ENCODE measurements around the gene ZNF407. TPM values are rescaled to one million over a fixed set of nuclear protein-coding genes. Genes with fewer than 3 reads are reported as not detected.
"Not testable (repeated sequence)": the region's sequence is repeated elsewhere in the genome, so short reads cannot be mapped to it uniquely, and the experiment has no call there.

ZNF407 gene
- total and polyA plus RNA-seq, 2 of the 13 experiments (the other 11 are each of a cell fraction or from before 2014, with no cell fraction given) = 2.3 to 8.7 TPM

- TF ChIP-seq ZNF775 (CRISPR knock-in tag; IDR thresholded peaks at IDR 0.05; ENCODE audit: borderline replicate concordance) = no peak
- no peak for TF ChIP-seq TBX3 (IDR thresholded peaks at IDR 0.05; ENCODE audit: borderline replicate concordance)
- no peak for TF ChIP-seq MAF1 (CRISPR knock-in tag; IDR thresholded peaks at IDR 0.05; ENCODE audit: borderline replicate concordance)
- no peak for TF ChIP-seq NCOA1 (CRISPR knock-in tag; IDR thresholded peaks at IDR 0.05)
- no peak for TF ChIP-seq SP140L (CRISPR knock-in tag; IDR thresholded peaks at IDR 0.05; ENCODE audit: borderline replicate concordance)
- TF ChIP-seq MBD4 (IDR thresholded peaks at IDR 0.05; ENCODE audit: borderline replicate concordance, low read length) = no peak
- TF ChIP-seq ZNF781 (CRISPR knock-in tag; IDR thresholded peaks at IDR 0.05; ENCODE audit: borderline replicate concordance, not compliant biosample characterization) = no peak
- no peak for TF ChIP-seq ZNF263 (CRISPR knock-in tag; IDR thresholded peaks at IDR 0.05)
- TF ChIP-seq, protein P1, sequence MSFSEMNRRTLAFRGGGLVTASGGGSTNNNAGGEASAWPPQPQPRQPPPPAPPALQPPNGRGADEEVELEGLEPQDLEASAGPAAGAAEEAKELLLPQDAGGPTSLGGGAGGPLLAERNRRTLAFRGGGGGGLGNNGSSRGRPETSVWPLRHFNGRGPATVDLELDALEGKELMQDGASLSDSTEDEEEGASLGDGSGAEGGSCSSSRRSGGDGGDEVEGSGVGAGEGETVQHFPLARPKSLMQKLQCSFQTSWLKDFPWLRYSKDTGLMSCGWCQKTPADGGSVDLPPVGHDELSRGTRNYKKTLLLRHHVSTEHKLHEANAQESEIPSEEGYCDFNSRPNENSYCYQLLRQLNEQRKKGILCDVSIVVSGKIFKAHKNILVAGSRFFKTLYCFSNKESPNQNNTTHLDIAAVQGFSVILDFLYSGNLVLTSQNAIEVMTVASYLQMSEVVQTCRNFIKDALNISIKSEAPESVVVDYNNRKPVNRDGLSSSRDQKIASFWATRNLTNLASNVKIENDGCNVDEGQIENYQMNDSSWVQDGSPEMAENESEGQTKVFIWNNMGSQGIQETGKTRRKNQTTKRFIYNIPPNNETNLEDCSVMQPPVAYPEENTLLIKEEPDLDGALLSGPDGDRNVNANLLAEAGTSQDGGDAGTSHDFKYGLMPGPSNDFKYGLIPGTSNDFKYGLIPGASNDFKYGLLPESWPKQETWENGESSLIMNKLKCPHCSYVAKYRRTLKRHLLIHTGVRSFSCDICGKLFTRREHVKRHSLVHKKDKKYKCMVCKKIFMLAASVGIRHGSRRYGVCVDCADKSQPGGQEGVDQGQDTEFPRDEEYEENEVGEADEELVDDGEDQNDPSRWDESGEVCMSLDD (CRISPR knock-in tag; IDR thresholded peaks at IDR 0.05; ENCODE audit: borderline replicate concordance) = no peak
- no peak for TF ChIP-seq ARNT (IDR thresholded peaks at IDR 0.05)
- TF ChIP-seq ZFP90 (CRISPR knock-in tag; IDR thresholded peaks at IDR 0.05; ENCODE audit: borderline replicate concordance) = no peak
Measured at GRCh38 chr18:75101916-75102315, 504.2 kb downstream of the ZNF407 start (continued).

GRCh38 chr18:75104029-75104428, 506.4 kb downstream of the ZNF407 start:
- H3K4me1 ChIP-seq (ENCODE audit: insufficient read depth, low read length); BruUV-seq (replicated peaks); H3K36me3 ChIP-seq (replicated peaks in 1 of 2; ENCODE audit: control insufficient read depth in 1 of 2, insufficient read depth in 2 of 2, low read length in 2 of 2); H3K4me2 ChIP-seq (ENCODE audit: low read depth, low read length); POLR2A ChIA-PET; H4K20me1 ChIP-seq (ENCODE audit: insufficient read depth, low read length); intact Hi-C loops (cut with micrococcal nuclease; ENCODE audit: unreplicated experiment); in situ Hi-C loops (cut with HindIII; ENCODE audit: extremely low pct_ligation_motif_present, low pct_unique_long_range_greater_than_20kb); ATAC-seq; FAIRE-seq; H3K79me2 ChIP-seq (ENCODE audit: insufficient read depth, low read length); H3K9ac ChIP-seq (ENCODE audit: insufficient read depth, low read depth, low read length); CTCF ChIA-PET (ENCODE audit: low intra/inter-chr PET ratio, low total read pairs); H2AFZ ChIP-seq (ENCODE audit: low read length); H3K9me3 ChIP-seq (ENCODE audit: low read length); H3K27ac ChIP-seq (ENCODE audit: extremely low read length, insufficient read depth, low read length); DNase-seq (ENCODE audit: low spot score); H3K4me3 ChIP-seq (replicated peaks in 1 of 3; ENCODE audit: insufficient read depth in 1 of 3, low read depth in 2 of 3, low read length in 3 of 3): not testable (repeated sequence)
- 12% methylated on average over 6 of the region's 6 CpGs for WGBS (ENCODE audit: low lambda C conversion rate)
- peaks cover 7 to 55% of the 10 kb centered on the region in 2 experiments for H3K27me3 ChIP-seq (ENCODE audit: control insufficient read depth in 1 of 2, insufficient read depth in 2 of 2, low read length in 2 of 2)
